Measurements from ENCODE around the gene KLHL1.

KLHL1 gene

DNA sequence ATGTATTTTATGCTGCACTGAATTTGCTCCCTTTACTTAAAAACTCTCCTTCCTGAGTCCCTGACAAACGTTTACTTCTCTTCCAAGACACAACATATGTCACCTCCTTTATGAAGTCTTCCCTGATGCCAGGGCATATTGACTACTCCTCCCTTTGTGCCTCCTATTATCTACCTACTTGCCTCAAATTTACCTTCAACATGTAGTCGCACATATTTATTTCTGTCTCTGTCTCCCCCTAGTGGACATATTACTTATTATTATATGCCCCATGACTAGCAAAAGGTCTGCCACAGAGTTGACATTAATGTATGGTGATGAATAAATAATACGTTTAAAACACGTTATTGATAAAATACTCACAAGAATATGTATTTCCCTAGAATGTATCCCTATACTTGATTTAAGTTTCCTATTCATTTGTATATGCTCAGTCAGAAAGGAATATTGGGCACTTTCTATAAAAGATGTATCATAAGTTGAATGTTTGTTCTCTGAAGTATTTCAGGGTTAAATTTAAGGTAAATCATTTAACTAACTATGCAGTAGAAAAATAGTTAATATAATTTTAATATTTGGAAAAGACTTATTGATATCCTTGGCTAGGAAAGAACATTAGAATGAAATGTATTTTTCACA, 250.9 kb downstream of the KLHL1 start:
- DNase-seq: no peak

DNA sequence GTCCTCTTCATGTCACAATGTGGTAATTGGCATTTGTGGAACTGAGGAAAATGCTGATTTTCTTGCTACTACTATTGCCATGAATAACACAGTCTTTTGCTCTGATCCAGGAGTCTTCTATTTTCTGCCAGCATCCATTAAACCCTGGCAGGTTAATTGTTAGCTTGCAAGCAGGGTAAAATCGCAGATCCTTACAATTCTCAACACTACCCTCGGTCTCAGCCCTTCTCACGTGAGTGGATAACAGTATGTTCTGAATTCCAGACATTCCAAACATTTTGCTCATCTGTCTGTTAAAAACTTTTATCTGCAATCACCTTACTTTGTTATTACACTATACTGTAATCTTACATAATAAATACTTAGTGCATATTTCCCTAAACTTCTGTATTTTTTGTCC, 251.9 kb downstream of the KLHL1 start:
- DNase-seq: no peak

DNA sequence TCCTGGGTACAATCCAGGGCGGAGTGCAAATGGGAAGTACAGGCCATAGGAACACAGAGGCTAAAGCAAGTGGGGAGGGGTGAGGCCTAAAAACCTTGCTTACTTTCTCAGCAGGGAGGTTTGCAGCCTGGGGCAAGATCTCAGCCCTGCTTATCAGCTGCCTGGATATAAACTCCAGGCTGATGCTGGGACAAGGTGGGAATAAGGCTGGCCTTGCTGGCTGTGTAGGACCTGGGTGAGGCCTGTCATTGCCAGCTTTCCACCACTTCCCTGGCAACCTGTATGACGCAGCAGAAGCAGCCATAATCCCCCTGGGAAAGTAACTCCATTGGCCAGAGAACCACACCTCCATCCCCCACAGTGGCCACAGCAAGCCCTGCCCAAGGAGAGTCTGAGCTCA, 279.7 kb downstream of the KLHL1 start:
- no peak for DNase-seq

DNA sequence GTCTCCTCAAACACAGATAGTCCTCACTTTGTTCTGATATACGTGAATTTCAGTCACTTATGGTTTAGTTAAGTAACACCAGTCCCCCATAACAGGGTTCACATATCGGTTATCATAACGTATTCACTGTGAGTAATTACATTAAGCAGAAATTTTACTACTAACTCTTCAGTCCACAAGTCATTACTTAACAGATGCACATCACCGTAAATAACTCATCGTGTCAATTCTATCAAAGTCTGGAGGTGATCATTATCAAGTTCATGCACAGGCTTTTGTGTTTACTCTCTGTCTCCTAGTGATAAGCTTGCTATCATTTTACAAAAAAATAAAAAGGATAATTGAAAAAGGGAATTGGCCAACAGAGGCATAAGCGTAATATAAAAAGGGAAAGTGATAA, 288.1 kb downstream of the KLHL1 start:
- no peak for DNase-seq

DNA sequence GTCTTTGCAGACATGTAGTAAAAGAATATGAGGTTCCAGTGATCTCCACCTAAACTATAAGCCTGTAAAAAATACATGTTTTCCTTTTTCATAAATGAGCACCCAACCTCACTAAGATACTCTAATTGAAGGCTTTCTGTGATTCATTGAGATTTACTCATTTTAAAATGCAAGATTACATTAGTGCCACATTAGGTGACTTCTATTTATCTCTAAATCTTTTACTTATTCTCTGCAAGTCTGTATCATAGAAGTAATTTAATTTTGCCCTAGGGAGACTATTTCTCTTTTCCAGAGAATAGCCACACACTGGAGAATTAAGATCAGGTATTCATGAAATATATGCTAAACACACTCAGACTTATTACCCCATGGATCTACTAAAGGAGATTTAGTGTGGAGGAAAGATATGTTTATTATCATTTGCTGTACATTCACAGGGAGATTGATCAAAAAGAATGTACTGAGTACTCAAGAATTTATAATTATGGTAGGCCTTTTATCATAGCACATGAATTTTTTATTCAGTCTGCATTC, 290.9 kb downstream of the KLHL1 start:
- no peak for DNase-seq

DNA sequence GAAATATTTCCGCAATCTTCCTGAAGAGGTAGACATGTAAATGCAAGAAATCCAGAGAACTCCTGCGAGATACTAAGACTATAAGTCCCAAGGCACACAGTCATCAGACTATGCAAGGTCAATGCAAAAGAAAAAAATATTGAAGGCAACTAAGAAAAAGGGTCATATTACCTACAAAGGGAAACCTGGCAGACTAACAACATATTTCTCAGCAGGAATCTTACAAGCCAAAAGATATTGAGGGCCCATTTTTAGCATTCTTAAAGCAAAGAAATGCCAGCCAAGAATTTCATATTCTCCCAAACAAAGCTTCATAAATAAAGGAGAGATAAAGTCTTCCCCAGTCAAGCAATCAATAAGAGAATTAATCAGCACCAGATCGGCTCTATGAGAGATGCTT, 299.1 kb downstream of the KLHL1 start:
- no peak for DNase-seq

DNA sequence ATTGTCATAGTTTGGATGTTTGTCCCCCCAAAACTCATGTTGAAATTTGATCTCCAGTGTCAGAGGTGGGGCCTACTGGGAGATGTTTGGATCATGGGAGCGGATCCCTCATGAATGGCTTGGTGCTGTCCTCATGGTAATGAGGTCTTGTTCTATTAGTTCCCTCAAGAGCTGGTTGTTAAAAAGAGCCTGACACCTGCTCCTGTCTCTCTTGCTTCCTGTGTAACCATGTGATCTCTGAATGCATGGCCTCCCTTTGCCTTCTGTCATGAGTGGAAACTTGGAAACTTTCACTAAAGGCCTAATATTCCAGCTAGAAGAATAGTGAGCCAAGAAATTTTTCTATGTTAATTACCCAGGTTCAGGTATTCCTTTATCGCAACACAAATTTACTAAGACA, 312.0 kb downstream of the KLHL1 start:
- no peak for DNase-seq

DNA sequence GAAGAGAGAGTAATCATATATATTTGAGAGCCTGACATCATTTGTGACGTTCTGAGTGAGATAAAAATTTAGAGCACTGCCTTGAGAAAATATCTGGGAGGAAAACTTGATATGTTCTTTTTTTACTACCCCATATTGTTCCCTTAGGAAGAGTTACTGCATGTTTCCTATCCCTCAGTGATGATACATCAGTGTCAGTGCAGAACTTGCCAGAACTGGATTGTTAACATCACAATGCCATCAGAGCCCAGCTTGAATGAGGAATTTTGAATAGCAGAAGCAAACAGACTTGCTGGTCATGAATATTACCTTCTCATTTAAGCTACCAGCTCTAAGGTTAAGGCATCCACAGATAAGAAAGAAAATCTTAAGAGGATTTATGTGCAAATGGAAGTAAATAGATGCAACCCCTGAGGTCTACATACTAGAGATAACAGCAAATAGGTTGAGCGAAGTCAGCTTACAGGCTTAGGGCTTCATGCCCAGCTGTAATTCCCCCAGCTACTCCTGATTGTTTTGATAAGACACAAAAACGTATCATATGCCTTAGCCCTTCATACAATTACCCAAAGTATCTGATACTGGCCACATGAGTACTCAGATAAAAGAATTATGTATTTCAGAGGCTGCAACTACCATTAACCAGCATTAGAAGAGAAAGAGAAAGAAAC, 314.3 kb downstream of the KLHL1 start:
- no peak for DNase-seq

DNA sequence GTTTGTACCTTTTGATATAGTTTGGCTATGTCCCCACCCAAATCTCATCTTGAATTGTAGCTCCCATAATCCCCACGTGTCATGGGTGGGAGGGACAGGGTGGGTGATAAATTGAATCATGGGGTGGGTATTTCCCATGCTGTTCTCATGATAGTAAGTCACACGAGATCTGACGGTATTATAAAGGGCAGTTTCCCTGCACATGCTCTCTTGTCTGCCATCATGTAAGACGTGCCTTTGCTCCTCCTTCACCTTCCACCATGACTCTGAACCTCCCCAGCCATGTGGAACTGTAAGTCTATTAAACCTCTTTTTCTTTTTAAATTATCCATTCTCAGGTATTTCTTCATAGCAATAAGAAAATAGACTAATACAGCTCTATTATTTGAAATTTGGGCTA, 331.3 kb downstream of the KLHL1 start:
- DNase-seq: no peak

DNA sequence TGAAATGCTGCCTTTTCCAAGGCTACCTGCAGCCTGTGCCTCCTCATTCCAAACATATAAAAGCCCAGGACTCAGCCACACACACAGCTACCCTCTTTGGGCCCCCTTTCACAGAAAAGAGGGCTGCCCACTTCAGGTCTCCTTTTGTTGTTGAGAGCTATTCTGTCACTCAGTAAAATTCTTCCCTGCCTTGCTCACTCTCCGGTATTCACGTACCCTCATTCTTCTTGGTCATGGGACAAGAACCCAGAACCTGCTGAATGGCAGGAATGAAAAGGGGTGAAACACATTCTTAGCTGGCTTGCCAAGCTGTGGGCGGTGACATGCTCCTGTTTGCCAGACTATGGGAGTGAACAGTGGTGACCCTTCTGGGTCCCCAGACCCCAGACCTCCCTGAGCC, 338.6 kb downstream of the KLHL1 start:
- DNase-seq: no peak

DNA sequence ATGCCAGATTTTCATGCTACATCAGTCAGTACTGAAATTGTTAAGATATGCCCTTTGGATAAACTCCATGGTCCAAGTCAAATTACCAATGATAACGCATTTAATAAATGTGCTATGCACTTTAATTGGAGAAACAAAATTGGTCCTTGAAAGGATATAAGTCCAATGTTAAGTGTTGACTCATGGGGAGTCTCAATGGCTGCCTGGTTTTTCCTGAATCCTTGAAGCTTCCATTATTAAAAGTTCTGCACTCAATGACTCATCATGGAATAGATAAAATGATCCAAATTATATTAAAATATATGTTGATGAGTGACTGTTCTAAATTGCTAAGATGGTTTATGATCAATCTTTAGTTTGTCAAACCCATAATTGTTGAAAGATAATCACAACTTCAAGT, 346.7 kb downstream of the KLHL1 start:
- DNase-seq: no peak

DNA sequence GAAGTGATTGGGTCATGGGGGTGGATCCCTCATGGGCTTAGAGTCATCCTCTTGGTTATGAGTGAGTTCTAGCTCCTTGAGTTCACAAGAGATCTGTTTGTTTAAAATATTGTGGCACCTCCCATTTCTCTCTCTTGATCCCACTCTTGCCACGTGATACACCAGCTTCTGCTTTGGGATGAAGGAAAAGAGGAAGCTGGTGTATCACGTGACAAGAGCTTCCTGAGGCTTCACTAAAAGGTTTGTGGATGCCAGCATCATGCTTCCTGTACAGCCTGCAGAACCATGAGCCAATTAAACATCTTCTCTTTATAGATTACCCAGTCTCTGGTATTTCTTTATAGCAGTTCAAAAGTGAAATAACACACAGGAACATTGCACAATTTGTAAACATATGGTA, 353.2 kb downstream of the KLHL1 start:
- DNase-seq: no peak

DNA sequence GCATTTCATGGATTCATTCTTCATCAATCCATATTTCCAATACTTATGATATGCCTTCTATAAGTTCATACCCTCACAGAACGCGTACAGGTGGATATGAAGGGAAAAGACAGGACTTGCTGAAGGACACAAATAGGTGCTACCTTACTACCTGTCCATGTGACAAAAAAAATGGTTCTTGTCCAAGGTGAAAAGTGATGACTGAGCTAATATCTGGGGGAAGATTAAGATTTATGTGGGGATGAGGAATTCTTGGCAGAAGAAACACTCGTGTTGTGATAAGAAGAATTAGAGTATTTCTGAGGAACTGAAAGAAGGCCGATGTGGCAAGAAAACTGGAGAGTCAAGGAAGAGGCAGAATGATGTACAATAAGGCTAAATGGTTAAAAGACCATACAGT, 357.0 kb downstream of the KLHL1 start:
- no peak for DNase-seq

DNA sequence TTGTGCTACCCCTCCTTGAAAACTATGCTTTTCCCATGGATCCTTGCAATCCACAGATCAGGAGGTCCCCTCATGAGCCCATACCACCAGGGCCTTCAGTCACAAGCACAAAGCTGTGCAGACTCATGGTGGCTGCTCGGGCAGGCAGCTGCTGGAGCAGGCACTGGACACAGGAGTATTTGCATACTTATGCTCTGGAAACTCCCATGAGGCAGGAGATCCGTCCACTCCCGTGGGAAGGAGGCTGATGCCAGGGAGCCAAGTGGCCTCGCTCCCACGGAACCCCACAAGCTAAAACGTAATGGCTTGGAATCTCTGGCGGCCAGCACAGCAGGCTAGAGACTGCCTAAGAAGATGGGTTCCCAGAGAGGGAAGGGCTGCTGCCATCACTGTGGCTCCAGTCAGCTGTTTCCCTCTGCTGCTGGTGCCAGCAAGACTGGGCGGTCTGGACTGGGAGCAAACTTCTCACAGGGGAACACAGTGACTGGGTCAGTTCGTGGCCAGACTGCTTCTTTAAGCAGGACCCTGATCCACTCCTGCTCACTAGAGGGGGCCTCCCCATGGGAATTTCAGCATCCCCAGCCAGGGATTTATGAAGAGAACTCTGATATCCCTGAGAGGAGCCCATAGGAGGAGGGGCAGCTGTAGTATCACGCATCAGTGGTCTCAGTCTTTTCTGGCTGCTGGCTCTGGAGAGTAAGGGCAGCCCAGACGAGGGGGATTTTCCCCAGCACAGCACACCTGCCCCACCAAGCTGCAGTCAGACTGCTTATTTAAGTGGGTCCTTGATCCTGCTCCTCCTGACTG, 370.9 kb downstream of the KLHL1 start:
- DNase-seq: no peak

DNA sequence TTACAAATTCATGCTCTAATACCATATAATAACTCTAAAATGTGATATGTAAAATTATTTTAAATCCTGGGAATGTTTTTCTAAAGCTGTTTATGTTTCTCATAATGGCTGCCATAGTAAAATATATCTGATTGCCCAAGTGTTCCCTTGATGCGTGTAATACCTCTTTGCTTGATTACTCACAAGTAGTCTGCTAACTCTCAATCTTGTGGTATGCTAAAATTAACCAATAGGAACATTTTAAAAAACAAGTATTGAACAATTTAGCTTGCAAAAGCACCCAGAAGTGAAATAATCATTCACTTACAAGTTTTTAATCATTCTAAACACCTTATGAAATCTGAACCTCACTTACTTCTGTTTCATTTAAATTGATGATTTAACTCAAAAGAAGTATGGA, 386.6 kb downstream of the KLHL1 start:
- DNase-seq: no peak

DNA sequence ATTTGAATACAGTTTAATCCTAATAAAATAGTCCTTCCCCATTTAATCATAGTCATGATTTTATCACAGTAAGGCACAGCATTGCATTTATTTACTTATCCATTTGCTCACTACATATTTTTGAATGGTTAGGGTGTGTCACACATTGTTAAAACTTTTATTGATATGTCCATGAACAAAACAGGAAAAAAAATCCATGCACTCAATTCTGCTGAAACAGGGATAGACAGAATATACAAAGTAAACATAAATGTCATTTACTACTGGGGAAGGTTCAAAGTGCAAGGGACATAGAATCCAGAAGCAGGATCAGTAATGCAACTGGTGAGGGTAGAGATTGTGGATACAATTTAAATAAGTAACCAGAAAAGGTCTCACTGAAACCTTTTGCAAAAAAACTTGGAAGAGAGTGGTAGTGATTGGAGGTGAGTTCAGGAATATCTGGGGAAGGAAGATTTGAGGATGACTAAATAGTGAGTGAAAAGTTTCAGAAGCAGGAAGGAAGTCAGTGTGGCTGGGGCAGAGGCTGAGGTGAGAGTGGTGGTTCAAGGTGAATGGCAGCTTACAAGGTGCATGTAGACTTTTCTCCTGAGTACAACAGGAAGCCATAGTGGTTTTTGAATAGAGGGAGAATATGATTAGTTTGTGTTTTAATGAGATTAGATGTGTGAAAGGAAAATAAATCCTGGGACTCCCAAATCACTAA, 387.8 kb downstream of the KLHL1 start:
- no peak for DNase-seq

DNA sequence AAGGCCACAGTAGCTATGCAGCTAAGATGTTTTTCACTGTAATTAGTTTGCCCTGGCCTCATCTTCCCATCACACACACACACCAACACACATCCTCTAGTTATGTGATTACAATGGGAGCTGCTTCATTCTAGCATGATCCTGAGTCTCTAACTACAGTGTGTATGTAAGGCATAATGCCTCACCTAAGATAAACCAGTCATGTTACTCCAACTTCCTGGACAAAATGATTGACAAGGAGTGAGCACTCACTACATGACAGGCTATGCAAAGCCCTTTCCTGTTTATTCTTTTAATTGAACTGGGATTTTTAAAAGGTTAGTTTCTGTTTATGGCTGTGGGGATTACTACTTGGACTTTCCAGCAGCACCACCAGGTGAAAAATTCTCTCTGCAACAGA, 401.4 kb downstream of the KLHL1 start:
- no peak for DNase-seq

DNA sequence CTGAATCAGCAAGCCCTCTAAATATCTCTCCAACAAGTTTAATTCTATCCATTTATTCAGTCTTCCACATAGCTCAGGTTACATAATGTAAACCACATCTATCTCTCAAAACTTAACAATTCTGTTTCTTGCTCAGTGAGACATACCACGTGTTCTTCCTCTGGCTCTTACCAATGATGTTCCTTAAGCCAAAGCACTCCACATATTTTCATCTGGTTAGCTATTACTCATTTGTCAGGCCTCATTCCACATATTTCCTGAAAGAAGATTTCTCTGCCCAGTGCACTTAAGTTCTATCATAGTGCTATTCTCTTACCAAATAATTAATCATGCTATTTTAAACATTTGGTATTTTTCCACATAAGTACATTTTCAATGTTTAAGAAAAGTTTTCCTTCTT, 403.9 kb downstream of the KLHL1 start:
- no peak for DNase-seq

DNA sequence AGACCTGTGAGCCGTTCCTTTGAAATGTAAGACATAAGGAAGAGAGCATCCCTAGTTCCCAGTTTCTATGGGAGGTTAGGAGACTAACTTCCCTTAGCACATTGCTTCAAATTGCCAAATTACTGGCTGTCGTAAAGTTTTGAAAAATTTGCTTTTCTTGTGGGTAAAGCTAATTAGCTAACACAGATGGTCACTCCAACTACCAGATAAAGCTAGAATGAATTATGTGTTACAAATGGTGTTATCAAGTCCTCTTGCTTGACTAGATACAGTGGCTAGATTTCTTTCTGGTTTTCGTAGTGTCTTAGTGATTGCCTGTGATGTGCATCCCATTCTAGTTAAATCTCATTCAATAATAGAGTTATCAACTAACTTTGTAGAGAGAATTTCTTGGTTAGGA, 417.3 kb downstream of the KLHL1 start:
- no peak for DNase-seq

DNA sequence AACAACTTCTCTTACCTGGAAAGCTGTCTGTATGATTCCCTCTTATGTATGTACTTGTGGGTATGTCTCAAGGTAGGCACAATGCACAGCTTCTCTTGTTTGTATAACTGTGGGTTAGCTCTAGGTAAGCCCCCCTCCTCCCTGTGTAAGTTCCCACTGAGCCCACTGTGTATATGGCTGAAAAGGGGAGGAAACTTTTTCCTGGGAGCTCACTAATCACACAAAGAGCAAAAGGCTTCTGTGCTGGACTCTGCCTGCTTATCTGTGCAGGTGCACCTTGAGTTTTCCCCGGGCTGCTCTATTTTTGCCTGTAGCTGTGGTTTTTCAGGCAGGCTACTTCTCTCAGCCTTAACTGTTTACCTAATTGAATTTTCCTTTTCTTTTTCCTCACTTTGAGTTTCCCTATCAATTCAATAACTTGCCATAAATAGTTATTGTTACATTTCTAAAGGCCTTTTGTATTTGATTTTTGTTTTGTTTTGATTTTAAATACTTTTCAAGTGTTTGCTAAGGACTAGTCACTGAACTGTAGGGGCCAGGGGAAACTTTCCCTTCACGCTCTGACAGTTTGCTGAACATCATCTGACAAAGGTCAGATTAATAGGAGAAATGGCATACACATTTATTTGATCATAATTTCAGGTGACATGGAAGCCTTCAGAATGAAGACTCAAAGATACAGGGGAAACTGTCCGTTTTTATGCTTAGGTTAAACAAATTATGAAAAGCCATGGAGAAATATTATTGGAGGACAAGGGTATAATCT, 424.1 kb downstream of the KLHL1 start:
- DNase-seq: no peak

DNA sequence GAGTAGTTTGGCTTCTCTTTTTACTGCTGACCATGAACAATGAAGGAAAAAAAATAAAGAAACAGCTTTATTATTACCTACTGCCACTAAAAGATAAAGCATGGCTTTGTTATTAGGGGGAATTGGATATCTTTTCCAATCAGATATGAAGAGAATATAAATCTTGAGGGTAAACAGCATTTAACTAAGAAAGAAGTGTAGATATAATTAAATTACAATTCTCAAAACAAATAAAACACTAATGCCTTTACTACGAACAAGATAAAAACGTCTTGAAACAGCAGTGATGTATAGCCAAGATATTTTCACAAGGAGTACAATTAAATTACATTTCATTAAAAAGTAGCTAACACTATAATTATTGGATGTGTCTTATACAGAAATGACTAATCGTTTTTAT, 426.5 kb downstream of the KLHL1 start:
- DNase-seq: no peak

DNA sequence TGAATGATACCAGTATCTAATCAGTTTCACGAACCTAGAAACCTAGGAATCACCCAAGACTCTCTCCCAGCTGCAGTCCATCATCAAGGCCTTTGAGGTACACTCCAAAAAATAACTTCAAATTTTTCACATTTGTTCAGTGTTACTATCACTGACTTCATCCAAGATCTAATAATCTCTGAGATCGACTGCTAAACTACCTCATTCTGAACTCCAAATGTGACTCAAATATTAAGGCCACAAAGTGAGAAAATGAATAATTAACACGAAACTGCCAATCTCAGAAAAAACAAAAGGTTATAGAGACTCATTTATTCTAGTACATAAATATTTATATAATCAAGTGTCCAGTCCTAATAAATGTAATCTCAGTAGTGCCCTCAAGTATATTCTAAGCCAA, 430.9 kb downstream of the KLHL1 start:
- DNase-seq: no peak

DNA sequence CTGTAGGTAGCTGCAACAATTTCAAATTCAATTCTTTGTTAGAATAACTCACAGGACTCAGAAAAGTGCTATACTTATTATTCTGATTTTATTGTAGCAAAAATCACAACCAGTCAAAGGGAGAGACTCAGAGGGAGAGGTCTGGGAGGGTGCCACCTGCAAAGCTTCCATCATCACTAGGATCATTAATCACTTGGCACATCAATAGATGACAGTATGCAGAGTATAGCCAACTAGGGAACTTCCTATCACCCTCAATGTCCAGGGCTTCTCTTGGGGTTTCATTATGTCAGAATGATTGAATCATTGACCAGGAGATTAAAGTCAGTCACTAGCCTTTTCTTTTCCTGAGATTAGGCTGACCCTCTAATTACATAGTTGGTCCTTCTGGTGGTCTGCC, 432.0 kb downstream of the KLHL1 start:
- DNase-seq: no peak
